GM18520 (cell line): ENCODE measurements around the gene USP10.

Experiments
- ATAC-seq: cut with Tn5 transposase; IDR thresholded peaks from one replicate; pipeline ENCODE4 v1.9.1; 2021; ENCODE audit not compliant: unreplicated experiment

Gene USP10

DNA sequence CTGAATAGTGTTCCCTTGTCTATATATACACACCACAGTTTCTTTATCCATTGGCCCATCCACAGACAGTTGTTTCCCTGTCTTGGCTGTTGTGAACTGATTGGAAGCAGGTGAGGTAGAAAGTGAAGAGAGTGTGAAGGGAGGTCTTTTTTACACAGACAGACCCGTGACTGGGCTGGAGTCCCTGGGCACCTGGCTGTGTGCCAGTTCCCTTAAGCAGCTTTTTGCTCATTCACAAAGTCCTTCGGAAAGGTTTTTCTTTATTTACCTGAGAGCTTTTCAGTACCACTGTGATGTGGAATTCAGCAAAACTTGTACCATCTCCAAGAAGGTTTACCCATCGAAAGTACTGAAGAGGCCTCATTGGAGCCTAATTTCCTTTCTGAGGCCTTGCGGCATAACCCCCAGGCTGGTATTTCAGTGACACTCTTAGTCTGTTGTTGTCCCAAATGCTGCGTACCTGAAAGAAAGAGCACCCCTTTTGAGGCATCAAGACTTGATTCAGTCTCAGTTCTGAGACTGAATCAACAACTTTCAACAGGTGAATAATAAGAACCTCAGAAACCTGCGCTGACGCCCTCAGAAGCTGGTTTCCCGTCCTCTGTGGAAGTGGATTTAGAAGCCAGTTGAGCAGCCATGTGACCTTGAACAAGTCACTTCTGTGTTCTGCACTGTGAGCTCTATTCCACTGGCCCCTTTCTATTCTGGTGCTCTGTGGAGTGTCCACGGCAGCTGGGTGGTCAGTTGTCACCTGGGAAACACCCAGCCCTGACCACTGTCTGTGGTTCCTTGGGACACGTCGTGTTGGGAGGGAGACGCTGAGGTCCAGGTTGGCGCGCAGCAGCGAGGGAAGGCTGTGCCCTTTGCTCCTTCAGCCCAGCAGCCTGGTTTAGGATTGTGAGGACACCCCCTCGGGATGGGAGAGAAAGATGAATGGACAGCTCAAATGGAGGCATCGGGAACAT is 66.1 kb downstream of the USP10 start:
- ATAC-seq, result no peak

DNA sequence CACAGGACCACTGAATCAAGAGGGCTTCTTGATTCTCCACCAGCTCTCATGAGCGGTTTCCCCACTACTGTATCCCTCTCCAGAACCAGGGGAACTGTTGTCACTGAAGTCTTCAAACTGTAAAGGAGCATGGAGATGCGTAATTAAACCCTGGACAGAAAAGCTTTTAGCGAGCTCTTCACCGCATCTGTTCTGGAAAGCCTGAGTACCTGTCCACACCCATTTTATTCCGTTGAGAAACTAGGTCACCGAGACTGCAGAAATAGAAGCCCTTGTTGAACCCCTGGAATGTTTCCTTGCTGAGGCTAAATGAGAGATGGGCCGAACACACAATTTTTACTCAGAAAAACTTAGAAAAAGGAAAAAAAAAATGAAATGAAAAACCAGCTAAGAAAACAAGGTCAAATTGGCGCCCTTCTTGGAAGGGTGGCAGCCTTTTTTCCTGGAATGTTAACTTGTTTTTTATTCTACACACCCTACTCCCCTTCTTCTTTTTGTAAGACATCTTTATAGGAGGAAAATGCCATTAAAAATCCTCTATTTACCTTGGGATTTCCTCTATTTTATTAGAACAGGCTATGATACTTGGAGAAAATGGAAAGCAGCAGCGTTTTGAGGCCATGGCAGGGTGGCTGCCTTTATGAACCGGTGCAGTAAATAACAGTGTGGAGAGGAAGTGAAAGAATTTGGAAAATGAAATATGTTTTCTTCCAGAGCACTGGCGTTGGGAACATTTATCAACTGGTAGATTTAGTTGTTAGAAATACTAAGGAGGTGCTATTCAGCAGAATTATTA is 67.4 kb downstream of the USP10 start:
- ATAC-seq, result no peak

DNA sequence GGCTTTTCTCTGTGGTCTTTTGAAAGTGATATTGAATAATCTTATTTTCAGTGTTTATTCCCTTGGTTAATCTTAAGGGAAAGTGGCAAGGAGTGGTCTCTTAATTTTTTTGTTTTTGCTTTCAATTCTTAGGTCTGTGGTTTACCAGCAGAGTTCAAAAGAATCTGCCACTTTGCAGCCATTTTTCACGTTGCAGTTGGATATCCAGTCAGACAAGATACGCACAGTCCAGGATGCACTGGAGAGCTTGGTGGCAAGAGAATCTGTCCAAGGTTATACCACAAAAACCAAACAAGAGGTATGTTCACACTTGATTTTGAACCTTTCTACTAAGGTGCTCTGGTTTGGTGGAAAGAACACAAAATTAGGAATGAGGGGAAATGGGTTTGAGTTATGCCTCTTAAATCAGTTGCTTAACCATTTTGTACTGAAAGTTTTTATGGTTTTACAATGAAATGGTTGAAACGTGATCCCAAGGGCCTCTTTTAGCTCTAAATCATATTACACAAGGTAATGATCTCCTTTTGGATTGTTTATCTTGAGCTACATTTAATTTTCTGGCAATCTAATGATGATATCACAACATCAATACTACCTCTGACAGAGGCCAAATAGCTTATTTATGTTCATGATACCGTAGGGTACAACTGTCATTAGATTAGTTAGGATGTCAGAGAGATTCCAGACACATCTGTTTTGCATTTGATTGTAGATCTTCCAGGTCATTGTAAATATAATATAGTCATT is 68.4 kb downstream of the USP10 start:
- ATAC-seq, result no peak

DNA sequence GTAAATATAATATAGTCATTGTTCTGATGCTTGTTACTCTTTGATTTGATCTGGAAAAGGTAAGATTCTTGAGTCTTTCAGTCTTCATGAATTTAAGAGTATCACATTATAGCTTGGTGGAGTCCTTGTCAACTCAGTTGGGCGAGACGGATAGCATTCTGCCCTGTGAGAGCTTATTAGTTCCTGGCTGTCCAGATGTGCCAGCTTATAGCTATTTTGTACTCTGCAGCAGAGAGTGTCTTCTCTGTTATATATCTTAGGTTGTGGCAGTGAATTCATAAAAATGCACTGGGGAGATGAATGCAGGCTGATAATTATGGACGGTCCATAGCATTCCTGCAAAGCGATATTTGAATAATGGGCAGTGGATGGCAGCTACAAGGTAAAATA is 69.0 kb downstream of the USP10 start:
- ATAC-seq, result no peak

DNA sequence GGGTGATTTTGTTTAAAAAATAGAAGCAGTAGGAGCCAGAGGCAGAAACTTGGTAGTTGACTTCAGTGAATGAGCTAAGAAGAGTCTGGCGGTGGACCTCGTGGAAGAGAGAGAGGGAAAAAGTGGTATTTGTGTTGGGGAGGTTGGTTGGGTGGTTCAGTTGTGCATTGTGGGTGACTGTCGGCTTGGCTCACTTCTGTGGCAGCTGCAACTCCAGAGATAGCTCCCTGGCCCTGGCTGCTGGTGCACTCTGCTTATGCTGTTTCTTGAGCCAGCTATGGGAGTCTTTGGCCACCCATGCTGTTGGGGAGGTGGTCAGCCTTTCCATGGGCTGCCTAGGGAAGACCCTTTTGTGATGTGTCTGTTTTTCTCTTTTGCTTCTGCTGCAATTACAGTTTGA is 69.6 kb downstream of the USP10 start:
- ATAC-seq, result no peak

DNA sequence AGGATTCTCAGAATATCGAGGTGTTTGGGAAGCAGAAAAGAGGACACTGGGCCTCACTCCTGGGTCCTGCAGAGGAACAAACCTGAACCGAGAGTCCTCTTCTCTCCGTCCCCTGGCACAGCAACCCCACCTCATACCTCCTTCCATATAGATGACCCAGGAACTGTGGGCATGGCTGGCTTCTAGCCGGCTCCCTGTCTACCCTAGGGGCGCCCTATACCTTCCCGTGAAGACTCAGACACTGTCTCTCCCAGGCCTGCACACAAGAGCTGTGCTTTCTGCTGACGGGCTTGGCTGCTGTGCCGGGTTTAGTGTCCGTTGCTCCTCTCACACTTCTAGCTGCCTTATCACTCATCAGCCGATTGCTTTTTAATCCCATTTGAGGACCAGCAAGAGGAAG is 73.5 kb downstream of the USP10 start:
- ATAC-seq, result no peak

DNA sequence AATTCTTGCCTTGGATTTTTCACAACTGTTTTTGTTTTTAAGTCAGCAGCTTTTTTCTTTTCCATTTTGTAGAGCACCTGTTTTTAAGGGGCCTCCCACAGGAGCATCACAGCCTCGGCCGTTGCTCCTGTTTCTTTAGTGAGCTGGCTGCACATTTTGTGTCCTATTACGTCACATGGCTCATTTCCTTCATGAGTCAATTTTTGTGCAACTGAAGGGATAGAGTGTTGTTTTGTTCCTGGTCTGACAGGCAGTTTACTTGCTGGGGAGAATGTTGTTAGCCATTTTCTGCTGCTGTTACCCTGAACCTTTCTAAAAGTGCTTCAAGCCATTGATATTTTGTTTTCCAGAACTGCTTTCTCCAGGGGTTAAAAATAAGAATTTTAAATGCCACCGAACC is 75.0 kb downstream of the USP10 start:
- ATAC-seq, result no peak

DNA sequence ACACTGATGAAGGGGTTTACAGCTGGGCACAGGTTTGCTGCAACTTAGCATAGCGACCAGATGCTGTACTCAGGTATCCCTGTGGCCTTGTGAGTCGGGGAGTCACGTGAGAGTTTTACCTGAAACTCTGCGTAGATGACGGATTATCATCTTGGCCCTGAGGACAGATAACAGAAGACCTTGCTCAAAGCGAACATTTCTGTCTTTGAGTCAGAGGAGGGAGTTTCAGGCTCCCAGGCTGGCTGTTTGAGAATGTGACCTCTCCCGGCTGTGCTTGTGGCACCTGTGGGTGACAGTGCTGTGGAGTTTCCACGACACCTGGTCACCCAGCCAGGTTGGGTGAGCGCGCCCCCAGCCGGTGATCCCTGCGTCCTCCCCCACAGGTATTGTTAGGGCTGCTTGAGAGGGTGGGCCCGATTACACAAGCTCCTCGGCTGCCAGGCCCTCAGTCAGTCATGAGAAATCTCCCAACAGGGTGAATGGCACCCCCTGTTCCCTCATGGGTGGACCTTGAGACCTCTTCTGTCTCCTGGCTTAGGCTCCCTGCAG is 75.5 kb downstream of the USP10 start:
- ATAC-seq, result no peak

DNA sequence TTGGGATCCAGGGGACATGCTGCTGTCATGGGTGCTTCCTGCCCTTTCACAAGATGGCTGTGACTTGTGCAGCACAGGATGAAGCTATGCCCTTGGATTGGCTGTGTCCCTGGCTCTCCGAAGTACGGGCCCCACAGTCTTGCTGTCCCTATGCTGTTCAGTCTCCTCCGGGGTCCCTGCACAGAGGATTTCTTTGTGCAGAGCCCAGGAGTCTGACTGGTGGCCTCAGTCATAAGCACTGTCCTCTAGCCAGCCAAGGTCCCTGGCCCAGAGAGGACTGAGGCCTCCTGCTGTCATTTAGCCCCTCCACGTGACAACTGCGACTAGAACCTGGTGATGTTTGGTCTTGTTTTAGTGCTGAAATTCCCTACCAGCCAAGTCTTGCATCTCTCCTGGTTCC is 77.6 kb downstream of the USP10 start:
- no peak for ATAC-seq

DNA sequence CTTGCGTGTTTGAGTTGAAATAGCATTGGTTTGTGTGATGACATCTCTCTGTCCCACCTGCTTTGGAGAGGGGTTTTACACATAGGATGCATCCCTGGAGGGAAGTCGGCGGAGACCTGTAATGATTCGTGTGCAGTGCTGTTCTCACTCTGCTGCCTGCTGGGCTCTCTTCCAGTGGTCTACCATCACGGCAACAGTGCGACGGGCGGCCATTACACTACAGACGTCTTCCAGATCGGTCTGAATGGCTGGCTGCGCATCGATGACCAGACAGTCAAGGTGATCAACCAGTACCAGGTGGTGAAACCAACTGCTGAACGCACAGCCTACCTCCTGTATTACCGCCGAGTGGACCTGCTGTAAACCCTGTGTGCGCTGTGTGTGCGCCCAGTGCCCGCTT is 78.9 kb downstream of the USP10 start:
- ATAC-seq, result no peak

DNA sequence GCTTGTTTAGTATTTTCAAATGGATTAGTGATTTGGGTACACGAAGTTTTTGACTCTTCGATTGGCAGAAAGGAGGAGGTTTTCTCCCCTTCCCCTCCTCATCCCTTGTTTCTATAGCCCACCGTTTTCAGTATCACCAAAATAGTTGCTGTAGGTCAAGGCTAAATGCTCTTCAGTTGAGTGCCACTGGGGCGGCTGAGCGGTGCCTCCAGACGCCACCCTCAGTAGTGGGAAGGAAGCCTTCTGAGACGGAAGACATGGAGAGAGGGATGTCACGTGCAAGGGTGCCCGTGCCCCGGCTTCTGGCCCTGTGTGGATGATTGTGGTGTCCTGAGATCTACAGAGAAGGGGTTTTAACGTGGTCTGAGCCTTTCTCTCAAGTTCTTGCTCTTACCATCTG is 80.3 kb downstream of the USP10 start:
- ATAC-seq, result no peak

DNA sequence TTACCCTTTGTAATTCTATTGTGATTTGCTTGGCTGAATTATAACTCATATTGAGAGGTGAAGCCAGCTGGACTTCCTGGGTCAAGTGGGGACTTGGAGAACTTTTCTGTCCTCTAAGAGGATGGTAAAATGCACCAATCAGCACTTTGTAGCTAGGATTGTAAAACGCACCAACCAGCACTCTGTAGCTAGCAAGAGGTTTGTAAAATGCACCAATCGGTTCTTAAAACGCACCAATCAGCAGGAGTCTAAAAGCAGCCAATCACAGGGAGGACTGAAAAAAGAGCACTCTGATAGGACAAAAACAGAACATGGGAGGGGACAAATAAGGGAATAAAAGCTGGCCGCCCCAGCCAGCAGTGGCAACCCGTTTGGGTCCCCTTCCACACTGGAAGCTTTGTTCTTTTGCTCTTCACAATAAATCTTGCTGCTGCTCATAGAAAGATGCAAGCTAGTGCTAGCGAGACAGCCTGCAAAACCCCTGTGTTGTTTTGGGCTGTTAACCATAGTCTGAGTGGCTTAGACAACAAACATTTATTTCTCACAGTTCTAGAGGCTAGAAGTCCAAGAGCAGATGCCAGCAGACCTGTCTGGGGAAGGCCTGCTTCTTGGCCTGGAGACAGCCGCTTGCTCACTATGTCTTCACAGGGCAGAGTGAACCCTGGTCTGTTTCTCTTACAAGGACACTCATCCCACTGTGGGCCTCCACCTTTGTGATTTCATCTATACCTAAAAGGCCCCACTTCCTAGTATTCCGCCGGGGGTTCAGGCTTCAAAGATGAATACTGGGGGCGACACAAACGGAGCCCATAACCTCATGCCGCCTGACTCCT is 81.0 kb downstream of the USP10 start:
- no peak for ATAC-seq

DNA sequence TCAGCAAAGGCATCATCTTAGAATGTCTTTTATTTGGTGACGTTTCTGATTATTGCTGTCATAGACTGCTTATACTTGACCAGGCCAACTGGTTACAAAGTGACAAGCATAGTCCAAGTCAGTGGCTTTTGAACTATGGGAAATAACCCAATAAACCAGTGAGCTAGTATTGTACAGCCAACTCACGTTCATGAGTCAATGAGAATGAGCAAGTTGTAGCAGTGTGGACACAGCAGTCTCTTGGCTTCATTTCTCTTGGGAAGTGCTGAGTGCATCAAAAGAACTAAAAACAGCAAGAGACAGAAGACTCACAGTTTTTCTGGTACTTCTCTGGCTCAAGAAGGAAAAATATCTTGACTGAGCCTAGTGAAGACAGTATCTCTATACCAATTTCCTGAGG is 83.0 kb downstream of the USP10 start:
- ATAC-seq, result no peak

DNA sequence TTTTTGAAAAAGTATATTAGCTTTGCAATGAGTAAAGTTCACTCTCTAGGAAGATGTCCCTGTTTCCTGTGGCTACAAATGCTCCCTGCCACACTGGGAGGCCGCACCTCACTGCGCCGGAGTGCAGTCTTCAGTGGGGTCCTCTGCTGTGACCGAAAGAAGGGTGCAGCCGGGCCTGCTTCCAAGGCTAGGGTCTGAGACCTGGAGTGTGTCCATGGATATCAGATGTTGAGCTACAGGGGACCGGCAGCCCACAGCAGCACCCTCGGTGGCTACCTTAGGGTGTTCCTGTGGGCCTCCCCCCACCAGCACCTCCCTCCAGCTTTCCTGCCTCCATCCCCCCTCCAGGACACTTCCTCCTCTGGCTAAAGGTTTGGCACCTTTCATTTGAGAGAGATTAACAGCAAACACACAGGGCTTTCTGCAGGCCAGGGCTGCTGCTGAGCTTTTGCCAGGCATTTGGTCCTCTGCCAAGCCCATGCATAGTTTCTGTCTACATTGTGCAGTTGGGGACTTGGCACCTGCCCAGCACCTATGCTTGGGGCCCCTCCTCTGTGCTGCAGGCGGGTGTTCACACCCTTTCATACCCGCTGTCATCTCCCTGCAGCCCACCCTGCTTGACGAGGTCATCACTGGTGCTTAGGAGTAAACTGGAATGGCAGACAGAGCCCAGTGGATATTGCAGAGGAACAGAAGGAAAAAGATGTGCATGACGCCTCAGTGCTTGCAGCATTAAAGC is 86.2 kb downstream of the USP10 start:
- ATAC-seq, result no peak

DNA sequence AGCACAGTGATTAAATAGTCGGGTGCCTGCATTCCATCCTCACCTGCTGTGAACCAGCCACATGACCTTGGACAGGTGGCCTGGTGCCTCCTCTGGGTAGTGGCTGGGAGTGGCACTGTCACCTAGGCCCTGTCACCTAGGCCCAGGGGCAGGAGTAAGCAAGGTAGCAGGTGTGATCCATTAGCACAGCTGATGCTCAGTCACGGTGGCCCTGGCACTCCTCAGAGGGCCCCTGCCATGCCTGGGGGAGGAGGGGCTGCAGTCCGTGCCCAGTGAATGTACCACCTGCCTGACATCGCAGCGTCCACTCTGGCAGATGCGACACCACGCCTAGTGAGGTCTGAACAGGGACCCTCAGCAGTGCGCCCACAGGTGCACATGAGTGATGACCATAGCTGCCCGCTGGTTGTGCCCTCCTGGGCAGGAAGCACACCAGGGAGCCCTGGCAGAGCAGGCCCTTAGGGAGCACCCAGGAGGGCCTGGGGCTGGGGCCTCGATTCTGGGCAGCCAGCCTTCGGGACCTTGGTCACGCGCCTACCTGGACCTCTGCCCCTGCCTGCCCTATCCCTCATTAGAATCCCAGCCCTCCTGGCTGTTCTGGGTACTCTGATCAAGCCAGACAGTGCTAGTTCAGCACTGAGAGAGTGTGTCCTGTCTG is 86.9 kb downstream of the USP10 start:
- ATAC-seq, result no peak

DNA sequence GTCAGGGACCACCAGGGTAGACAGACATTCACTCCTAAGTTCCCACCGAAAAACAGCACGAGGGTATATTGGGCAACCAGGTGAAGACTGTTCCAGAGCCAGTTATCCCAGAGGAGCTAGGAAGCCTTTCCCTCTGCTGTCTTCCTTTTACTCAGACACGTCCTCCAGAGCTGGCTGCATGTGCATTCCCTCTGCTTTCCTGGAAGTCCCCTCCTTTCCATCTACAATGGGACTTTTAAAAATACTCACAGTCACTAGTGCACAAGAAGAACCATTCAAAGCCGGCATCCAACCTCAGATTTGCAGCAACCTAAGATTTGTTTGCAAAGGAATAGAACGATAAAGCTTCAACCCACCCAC is 87.4 kb downstream of the USP10 start:
- ATAC-seq, result no peak

DNA sequence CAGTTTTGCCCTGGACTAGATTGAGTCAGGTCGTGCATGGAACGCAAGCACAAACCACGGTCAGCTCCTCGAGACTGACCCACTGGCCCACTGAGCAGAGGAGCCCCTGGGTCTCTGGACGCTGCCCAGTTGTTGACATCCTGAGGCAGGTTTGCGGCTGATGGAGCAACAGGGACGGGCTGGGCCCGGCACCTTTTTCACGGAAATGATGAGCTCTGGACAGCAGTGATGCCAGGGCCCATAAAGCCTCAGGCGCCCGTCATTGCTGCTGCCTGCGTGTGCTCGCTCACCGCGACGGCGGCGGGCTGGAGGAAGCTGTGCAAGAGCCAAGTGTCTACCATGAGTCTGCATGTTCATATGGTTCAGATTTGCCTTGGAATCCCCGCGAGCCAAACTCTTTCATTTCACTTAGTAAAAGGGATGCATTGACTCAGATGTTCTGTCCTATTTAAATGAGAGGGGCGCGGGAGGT is 89.2 kb downstream of the USP10 start:
- ATAC-seq, result no peak

DNA sequence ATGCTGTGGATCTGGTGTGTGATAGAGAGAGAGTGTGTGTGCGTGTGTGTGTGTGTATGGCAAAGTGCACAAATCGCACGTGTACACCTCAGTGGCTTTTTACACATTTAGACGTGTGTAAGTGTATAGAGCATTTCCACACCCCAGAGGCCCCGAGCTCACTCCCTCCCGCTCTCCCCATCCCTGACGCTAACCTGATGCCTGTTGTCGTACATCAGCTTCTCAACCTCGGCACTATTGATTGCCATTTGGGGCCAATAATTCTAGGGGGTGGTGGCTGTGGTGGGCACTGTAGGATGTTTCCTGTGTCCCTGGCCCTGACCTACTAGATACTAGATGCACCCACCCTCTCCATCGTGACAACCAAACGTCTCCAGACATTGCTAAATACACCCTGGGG is 89.6 kb downstream of the USP10 start:
- ATAC-seq, result no peak

DNA sequence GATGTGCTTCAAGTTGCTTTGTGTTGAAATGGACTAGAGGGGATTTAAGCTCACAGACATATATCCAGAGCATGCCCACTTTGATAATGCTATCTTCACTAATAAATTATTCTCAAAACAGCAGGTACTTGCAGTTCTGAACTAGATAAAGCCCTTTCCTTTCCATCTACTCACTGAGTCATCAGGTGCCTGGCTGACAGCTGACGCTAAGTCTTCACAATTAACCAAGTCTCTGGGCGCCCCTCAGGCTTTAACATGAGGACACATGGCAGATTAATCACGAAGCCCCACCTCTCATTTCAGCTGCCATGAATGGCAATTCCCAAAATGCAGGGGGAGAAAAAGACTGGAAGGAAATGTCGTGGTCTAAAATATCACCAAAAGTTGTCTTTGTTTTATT is 90.5 kb downstream of the USP10 start:
- ATAC-seq, result no peak
